ENCODE data around the gene CDKN2D. TPM values are rescaled to one million over a fixed set of nuclear protein-coding genes. Genes with fewer than 3 reads are reported as not detected.

The CDKN2D gene
- total RNA-seq, 4 donors from 2014 or later: 11.2 to 30.0 (median 18.3) TPM

- TF ChIP-seq, protein P1, sequence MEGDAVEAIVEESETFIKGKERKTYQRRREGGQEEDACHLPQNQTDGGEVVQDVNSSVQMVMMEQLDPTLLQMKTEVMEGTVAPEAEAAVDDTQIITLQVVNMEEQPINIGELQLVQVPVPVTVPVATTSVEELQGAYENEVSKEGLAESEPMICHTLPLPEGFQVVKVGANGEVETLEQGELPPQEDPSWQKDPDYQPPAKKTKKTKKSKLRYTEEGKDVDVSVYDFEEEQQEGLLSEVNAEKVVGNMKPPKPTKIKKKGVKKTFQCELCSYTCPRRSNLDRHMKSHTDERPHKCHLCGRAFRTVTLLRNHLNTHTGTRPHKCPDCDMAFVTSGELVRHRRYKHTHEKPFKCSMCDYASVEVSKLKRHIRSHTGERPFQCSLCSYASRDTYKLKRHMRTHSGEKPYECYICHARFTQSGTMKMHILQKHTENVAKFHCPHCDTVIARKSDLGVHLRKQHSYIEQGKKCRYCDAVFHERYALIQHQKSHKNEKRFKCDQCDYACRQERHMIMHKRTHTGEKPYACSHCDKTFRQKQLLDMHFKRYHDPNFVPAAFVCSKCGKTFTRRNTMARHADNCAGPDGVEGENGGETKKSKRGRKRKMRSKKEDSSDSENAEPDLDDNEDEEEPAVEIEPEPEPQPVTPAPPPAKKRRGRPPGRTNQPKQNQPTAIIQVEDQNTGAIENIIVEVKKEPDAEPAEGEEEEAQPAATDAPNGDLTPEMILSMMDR (IDR thresholded peaks at IDR 0.05): no peak
- TF ChIP-seq EP300 (IDR thresholded peaks at IDR 0.05) (no peak), POLR2AphosphoS5 (IDR thresholded peaks at IDR 0.05) (no peak), POLR2A (IDR thresholded peaks at IDR 0.05; ENCODE audit: low read depth) (no peak)
- intact Hi-C loops (cut with DNase I): no loop called here
These were observed 11.1 kb downstream of the CDKN2D start for GRCh38 chr19:10557603-10558197.

GRCh38 chr19:10555610-10555973 is 13.2 kb downstream of the CDKN2D start:
- Histone ChIP-seq H3K27ac (replicated peaks in 1 of 4) (peak overlapping the region in 1 of 4 donors; percentile 27), H3K9me3 (no peaks in the 10 kb centered on the region), H3K4me3 (no peak overlapping the region), H3K27me3 (no peaks in the 10 kb centered on the region), H3K36me3 (peaks cover 66 to 100% (median 99%) of the 10 kb centered on the region in 4 donors), H3K4me1 (peaks cover 0 to 4% (median 0%) of the 10 kb centered on the region in 4 donors)
- no peak for TF ChIP-seq EP300 (IDR thresholded peaks at IDR 0.05)
- TF ChIP-seq POLR2A (IDR thresholded peaks at IDR 0.05; ENCODE audit: low read depth): no peak
- TF ChIP-seq POLR2AphosphoS5 (IDR thresholded peaks at IDR 0.05): no peak
- TF ChIP-seq, protein P1 (IDR thresholded peaks at IDR 0.05): no peak
- intact Hi-C loops (cut with DNase I): no loop called here
- DNase-seq (ENCODE audit: extremely low spot score): no peak
- 77% methylated on average over 4 of the region's 7 CpGs for WGBS

More at GRCh38 chr19:10557603-10558197, 11.1 kb downstream of the CDKN2D start:
- Histone ChIP-seq H3K4me3 (no peak overlapping the region), H3K36me3 (peaks cover 56 to 100% (median 94%) of the 10 kb centered on the region in 4 donors), H3K9me3 (no peaks in the 10 kb centered on the region), H3K27me3 (no peaks in the 10 kb centered on the region), H3K4me1 (peaks cover 0 to 3% (median 0%) of the 10 kb centered on the region in 4 donors), H3K27ac (replicated peaks in 1 of 4) (no peak overlapping the region)
- 95% methylated on average over 30 of the region's 33 CpGs for WGBS
- DNase-seq (ENCODE audit: extremely low spot score): no peak

GRCh38 chr19:10554760-10555609 is 13.8 kb downstream of the CDKN2D start:
- Histone ChIP-seq H3K4me3 (no peak overlapping the region), H3K4me1 (peaks cover 0 to 4% (median 0%) of the 10 kb centered on the region in 4 donors), H3K36me3 (peaks cover 66 to 100% (median 99%) of the 10 kb centered on the region in 4 donors), H3K27me3 (no peaks in the 10 kb centered on the region), H3K27ac (replicated peaks in 1 of 4) (peak overlapping the region in 1 of 4 donors; percentile 27), H3K9me3 (no peaks in the 10 kb centered on the region)
- WGBS: 86% methylated on average over 19 of the region's 30 CpGs
- no peak for DNase-seq (ENCODE audit: extremely low spot score)
- intact Hi-C loops (cut with DNase I): loop anchor here (5.0 kb wide), 1 partner anchor 53 kb away; the partner anchor contains the start of gene KEAP1
- TF ChIP-seq, protein P1 (IDR thresholded peaks at IDR 0.05): peak in 1 of 3 experiments; percentile 3
- TF ChIP-seq POLR2A (IDR thresholded peaks at IDR 0.05; ENCODE audit: low read depth): no peak

- TF ChIP-seq POLR2AphosphoS5 (IDR thresholded peaks at IDR 0.05) (no peak), POLR2A (IDR thresholded peaks at IDR 0.05; ENCODE audit: low read depth) (no peak), EP300 (IDR thresholded peaks at IDR 0.05) (no peak)
- TF ChIP-seq, protein P1 (IDR thresholded peaks at IDR 0.05): no peak
These were observed 14.8 kb downstream of the CDKN2D start for GRCh38 chr19:10553943-10554381.

More at GRCh38 chr19:10553943-10554381, 14.8 kb downstream of the CDKN2D start:
- no peaks in the 10 kb centered on the region for H3K9me3 ChIP-seq
- intact Hi-C loops (cut with DNase I): loop anchor here (5.0 kb wide), 1 partner anchor 52 kb away; the partner anchor contains the start of gene KEAP1
- H3K27ac ChIP-seq (replicated peaks in 1 of 4): no peak overlapping the region
- WGBS: 52% methylated on average over 6 of the region's 12 CpGs
- H3K4me1 ChIP-seq: peaks cover 0 to 4% (median 0%) of the 10 kb centered on the region in 4 donors
- no peak overlapping the region for H3K4me3 ChIP-seq
- no peak for DNase-seq (ENCODE audit: extremely low spot score)
- H3K27me3 ChIP-seq: no peaks in the 10 kb centered on the region
- H3K36me3 ChIP-seq: peaks cover 68 to 100% (median 99%) of the 10 kb centered on the region in 4 donors
